Measurements from ENCODE around the gene BIRC3.
"Not testable (repeated sequence)": the region's sequence is repeated elsewhere in the genome, so short reads cannot be mapped to it uniquely, and the experiment has no call there.

BIRC3 gene

GRCh38 chr11:102291831-102292230 lies 25.5 kb upstream of the BIRC3 start:
- TF ChIP-seq POLR2AphosphoS5 (IDR thresholded peaks at IDR 0.05; ENCODE audit: low read depth, low read length): no peak
- no peak for TF ChIP-seq SPI1 (IDR thresholded peaks at IDR 0.05; ENCODE audit: low read depth, low read length)
- DNase-seq (ENCODE audit: insufficient read length, low spot score) (no peak), FAIRE-seq (no peak)

DNA sequence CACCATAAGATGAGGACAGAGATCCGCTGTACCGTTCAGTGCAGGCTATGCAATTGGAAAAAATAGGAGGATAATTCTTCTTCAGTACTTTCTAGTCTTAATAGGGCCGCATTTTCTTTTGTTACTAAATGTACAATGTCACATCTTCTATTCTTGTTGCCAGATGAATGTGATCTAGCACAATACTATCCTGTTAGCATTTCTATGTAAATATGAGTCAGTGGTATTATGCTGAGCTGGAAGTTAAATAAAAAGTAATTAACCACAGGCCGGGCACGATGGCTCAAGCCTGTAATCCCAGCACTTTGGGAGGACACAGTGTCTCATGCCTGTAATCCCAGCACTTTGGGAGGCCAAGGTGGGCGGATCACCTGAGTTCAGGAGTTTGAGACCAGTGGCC lies 24.4 kb upstream of the BIRC3 start:
- DNase-seq (ENCODE audit: insufficient read length, low spot score) (no peak), FAIRE-seq (no peak)
- TF ChIP-seq POLR2AphosphoS5 (IDR thresholded peaks at IDR 0.05; ENCODE audit: low read depth, low read length) (no peak), POU2F2 (IDR thresholded peaks at IDR 0.05; ENCODE audit: low read depth, low read length) (no peak), PAX5 (IDR thresholded peaks at IDR 0.05; ENCODE audit: insufficient read depth, low read length, severe bottlenecking) (no peak), SPI1 (IDR thresholded peaks at IDR 0.05; ENCODE audit: low read depth, low read length) (no peak), POLR2A (IDR thresholded peaks at IDR 0.05; ENCODE audit: low read depth, low read length) (no peak), TAF1 (IDR thresholded peaks at IDR 0.05; ENCODE audit: low read depth, low read length) (no peak)

GRCh38 chr11:102293873-102294601 lies 23.2 kb upstream of the BIRC3 start:
- DNase-seq (ENCODE audit: insufficient read length, low spot score) (no peak), FAIRE-seq (peak; percentile 82)
- TF ChIP-seq POLR2AphosphoS5 (IDR thresholded peaks at IDR 0.05; ENCODE audit: low read depth, low read length) (no peak), SPI1 (IDR thresholded peaks at IDR 0.05; ENCODE audit: low read depth, low read length) (0 out of 2 replicates have a peak, but pooled peaks have one; percentile 43)

DNA sequence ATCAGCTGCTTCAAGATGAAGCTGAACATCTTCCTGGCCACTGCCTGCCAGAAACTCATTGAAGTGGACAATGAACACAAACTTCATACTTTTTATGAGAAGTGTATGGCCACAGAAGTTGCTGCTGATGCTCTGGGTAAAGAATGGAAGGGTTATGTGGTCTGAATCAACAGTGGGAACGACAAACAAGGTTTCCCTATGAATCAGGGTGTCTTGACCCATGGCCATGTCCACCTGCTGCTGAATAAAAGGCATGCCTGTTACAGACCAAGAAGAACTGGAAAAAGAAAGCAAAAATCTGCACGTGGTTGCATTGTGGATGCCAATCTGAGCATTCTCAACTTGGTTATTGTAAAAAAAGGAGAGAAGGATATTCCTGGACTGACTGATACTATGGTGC lies 22.2 kb upstream of the BIRC3 start:
- TF ChIP-seq POU2F2 (IDR thresholded peaks at IDR 0.05; ENCODE audit: low read depth, low read length) (no peak), PAX5 (IDR thresholded peaks at IDR 0.05; ENCODE audit: insufficient read depth, low read length, severe bottlenecking) (no peak)
- FAIRE-seq: peak; percentile 74
- DNase-seq (ENCODE audit: insufficient read length, low spot score): no peak

GRCh38 chr11:102296757-102297156 lies 20.5 kb upstream of the BIRC3 start:
- FAIRE-seq; DNase-seq (ENCODE audit: insufficient read length, low spot score): not testable (repeated sequence)

DNA sequence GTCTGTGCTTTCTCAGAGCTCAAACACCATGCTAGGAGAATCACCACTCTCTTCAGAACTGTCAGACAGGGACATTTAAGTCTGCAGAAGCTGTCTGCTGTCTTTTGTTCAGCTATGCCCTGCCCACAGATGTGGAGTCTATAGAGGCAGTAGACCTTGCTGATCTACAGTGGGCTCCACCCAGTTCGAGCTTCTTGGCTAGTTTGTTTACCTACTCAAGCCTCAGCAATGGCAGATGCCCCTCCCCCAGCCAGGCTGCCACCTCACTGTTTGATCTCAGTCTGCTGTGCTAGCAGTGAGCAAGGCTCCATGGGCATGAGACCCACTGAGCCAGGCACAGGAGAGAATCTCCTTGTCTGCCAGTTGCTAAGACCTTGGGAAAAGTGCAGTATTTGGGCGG lies 16.4 kb upstream of the BIRC3 start:
- DNase-seq (ENCODE audit: insufficient read length, low spot score); FAIRE-seq: not testable (repeated sequence)

GRCh38 chr11:102302241-102302640 lies 15.0 kb upstream of the BIRC3 start:
- FAIRE-seq: no peak
- no peak for DNase-seq (ENCODE audit: insufficient read length, low spot score)
- TF ChIP-seq SPI1 (IDR thresholded peaks at IDR 0.05; ENCODE audit: low read depth, low read length) (no peak), POLR2AphosphoS5 (IDR thresholded peaks at IDR 0.05; ENCODE audit: low read depth, low read length) (no peak), POU2F2 (IDR thresholded peaks at IDR 0.05; ENCODE audit: low read depth, low read length) (no peak), TAF1 (IDR thresholded peaks at IDR 0.05; ENCODE audit: low read depth, low read length) (no peak), POLR2A (IDR thresholded peaks at IDR 0.05; ENCODE audit: low read depth, low read length) (no peak), PAX5 (IDR thresholded peaks at IDR 0.05; ENCODE audit: insufficient read depth, low read length, severe bottlenecking) (no peak)

DNA sequence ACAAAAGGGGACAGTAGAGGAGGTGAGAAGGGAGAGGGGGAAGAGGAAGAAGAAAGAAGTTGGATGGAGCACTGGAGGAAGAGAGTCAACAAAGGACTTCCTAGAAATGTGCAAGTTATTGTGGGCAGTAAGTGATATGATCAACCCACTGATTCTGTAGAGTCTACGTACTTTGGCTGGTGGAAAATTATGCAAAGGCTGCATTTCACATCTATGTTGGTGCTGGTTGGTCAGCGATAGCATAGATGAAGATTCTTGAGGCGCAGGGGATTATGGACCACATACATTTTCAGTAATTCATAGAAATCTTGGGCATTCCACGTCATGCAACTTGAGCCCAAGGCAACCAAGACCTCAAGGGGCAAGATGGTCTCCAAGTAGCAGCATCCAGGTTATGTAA lies 12.6 kb upstream of the BIRC3 start:
- no peak for TF ChIP-seq SPI1 (IDR thresholded peaks at IDR 0.05; ENCODE audit: low read depth, low read length)
- no peak for TF ChIP-seq POLR2A (IDR thresholded peaks at IDR 0.05; ENCODE audit: low read depth, low read length)
- TF ChIP-seq POLR2AphosphoS5 (IDR thresholded peaks at IDR 0.05; ENCODE audit: low read depth, low read length): no peak
- no peak for TF ChIP-seq POU2F2 (IDR thresholded peaks at IDR 0.05; ENCODE audit: low read depth, low read length)
- no peak for TF ChIP-seq TAF1 (IDR thresholded peaks at IDR 0.05; ENCODE audit: low read depth, low read length)
- TF ChIP-seq PAX5 (IDR thresholded peaks at IDR 0.05; ENCODE audit: insufficient read depth, low read length, severe bottlenecking): no peak
- FAIRE-seq (peak; percentile 56), DNase-seq (ENCODE audit: insufficient read length, low spot score) (no peak)

DNA sequence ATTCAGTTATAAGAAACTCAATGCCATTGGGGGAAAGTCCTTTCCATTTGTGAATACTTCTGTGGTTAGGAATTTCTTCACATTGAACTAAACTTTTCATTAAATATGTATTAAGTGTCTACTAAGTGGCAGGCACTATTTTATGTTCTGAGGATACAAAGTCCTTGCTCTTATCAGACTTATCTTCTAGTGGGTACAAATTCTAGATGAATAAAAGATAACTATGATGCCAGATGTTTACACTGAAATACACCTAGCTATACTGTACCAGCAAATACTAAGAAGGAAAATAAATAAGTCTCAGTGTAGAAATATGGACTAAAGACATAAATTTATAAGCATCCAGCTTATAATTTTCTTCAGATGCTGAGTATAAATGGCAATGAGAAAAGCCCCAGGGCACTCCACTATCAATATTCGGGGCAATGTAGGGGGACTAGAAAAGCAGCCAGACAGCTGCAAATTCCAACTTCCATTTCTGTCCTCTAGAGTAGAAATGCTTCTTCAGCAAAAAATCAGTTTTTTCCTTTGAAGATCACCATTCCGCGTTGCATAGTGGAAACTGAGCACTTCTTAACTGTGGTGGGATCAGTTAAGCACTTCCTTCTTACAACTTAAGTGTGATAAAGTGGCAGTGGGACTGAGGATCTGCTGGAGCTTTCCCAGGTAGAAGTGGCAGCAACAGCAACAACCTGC lies 11.8 kb upstream of the BIRC3 start:
- FAIRE-seq (no peak), DNase-seq (ENCODE audit: insufficient read length, low spot score) (no peak)
- TF ChIP-seq TAF1 (IDR thresholded peaks at IDR 0.05; ENCODE audit: low read depth, low read length) (no peak), PAX5 (IDR thresholded peaks at IDR 0.05; ENCODE audit: insufficient read depth, low read length, severe bottlenecking) (no peak), POU2F2 (IDR thresholded peaks at IDR 0.05; ENCODE audit: low read depth, low read length) (no peak), POLR2AphosphoS5 (IDR thresholded peaks at IDR 0.05; ENCODE audit: low read depth, low read length) (no peak)

- FAIRE-seq: peak; percentile 88
- no peak for DNase-seq (ENCODE audit: insufficient read length, low spot score)
- TF ChIP-seq POU2F2 (IDR thresholded peaks at IDR 0.05; ENCODE audit: low read depth, low read length): no peak
- no peak for TF ChIP-seq SPI1 (IDR thresholded peaks at IDR 0.05; ENCODE audit: low read depth, low read length)
- no peak for TF ChIP-seq PAX5 (IDR thresholded peaks at IDR 0.05; ENCODE audit: insufficient read depth, low read length, severe bottlenecking)
- TF ChIP-seq POLR2A (IDR thresholded peaks at IDR 0.05; ENCODE audit: low read depth, low read length): no peak
- TF ChIP-seq TAF1 (IDR thresholded peaks at IDR 0.05; ENCODE audit: low read depth, low read length): no peak
- TF ChIP-seq POLR2AphosphoS5 (IDR thresholded peaks at IDR 0.05; ENCODE audit: low read depth, low read length): no peak
These were observed 11.2 kb upstream of the BIRC3 start for GRCh38 chr11:102306048-102306597.
